MM.1S (cell line): Measurements from ENCODE around the gene PLPP7.

Source experiments
- DNase-seq: peaks from one replicate; pipeline ENCODE4 v3.0.0-alpha.2; 2015
- H2AFZ ChIP-seq: fragments of 300-600 bp; sonication (generic); 2 replicates; pipeline ENCODE4 v1.6.0; 2016; ENCODE audit warnings: antibody characterized with exemption, low read length
- H3F3A ChIP-seq: fragments of 300-600 bp; sonication (generic); 2 replicates; pipeline ENCODE4 v1.6.1; 2016; ENCODE audit warnings: mild to moderate bottlenecking, antibody characterized with exemption, low read length, moderate library complexity, mixed read lengths; ENCODE audit not compliant: insufficient read depth
- H3K27ac ChIP-seq: fragments of 300-600 bp; sonication (generic); 2 replicates; pipeline ENCODE4 v1.5.1; 2016; ENCODE audit warnings: mild to moderate bottlenecking, low read length
- H3K27me3 ChIP-seq: fragments of 300-600 bp; sonication (generic); replicated peaks from 2 replicates; pipeline ENCODE4 v1.6.0; 2016; ENCODE audit warnings: low read length; ENCODE audit not compliant: insufficient read depth
- H3K36me3 ChIP-seq: fragments of 300-600 bp; sonication (generic); replicated peaks from 2 replicates; pipeline ENCODE4 v1.6.1; 2016; ENCODE audit warnings: mild to moderate bottlenecking, low read length, mixed read lengths; ENCODE audit not compliant: insufficient read depth
- H3K4me1 ChIP-seq: fragments of 300-600 bp; sonication (generic); 2 replicates; pipeline ENCODE4 v1.6.1; 2016; ENCODE audit warnings: low read length, mixed read lengths
- H3K4me2 ChIP-seq: fragments of 300-600 bp; sonication (generic); 2 replicates; pipeline ENCODE4 v1.6.0; 2016; ENCODE audit warnings: low read depth, low read length
- H3K4me3 ChIP-seq: fragments of 300-600 bp; sonication (generic); 2 replicates; pipeline ENCODE4 v1.5.1; 2016; ENCODE audit warnings: low read length, mixed read lengths
- H3K79me2 ChIP-seq: fragments of 300-600 bp; sonication (generic); 2 replicates; pipeline ENCODE4 v1.6.1; 2016; ENCODE audit warnings: mixed run types, low read length, mixed read lengths
- H3K9ac ChIP-seq: fragments of 300-600 bp; sonication (generic); 2 replicates; pipeline ENCODE4 v1.6.1; 2016; ENCODE audit warnings: low read length, mixed read lengths
- H3K9me2 ChIP-seq: fragments of 300-600 bp; sonication (generic); replicated peaks from 2 replicates; pipeline ENCODE4 v1.6.1; 2016; ENCODE audit warnings: mild to moderate bottlenecking, low read length, mixed read lengths; ENCODE audit not compliant: insufficient read depth
- H3K9me3 ChIP-seq: fragments of 300-600 bp; sonication (generic); replicated peaks from 2 replicates; pipeline ENCODE4 v1.6.1; 2016; ENCODE audit warnings: mild to moderate bottlenecking, low read length, mixed read lengths; ENCODE audit not compliant: insufficient read depth
- H4K20me1 ChIP-seq: fragments of 300-600 bp; sonication (generic); 2 replicates; pipeline ENCODE4 v1.6.1; 2016; ENCODE audit warnings: mild to moderate bottlenecking, low read length, moderate library complexity, mixed read lengths; ENCODE audit not compliant: insufficient read depth
- CTCF ChIP-seq: fragments of 300-600 bp; sonication (generic); IDR thresholded peaks from 2 replicates; pipeline ENCODE4 v1.5.1; 2016; ENCODE audit warnings: antibody characterized with exemption, low read length, mixed read lengths
- EZH2 ChIP-seq: fragments of 300-600 bp; sonication (generic); optimal IDR thresholded peaks from 2 replicates; pipeline ENCODE3; 2017; ENCODE audit warnings: low read depth, mild to moderate bottlenecking, antibody characterized with exemption, low read length, mixed read lengths
- EZH2phosphoT487 ChIP-seq: fragments of 300-600 bp; sonication (generic); IDR thresholded peaks from 2 replicates; pipeline ENCODE4 v1.6.1; 2018; ENCODE audit warnings: antibody characterized with exemption, low read length

The PLPP7 gene

GRCh38 chr9:131254626-131255025 is 34.9 kb upstream of the PLPP7 start:
- Histone ChIP-seq H3K9me3 (no peaks in the 10 kb centered on the region), H3K4me3 (no peak overlapping the region), H3K4me2 (no peak overlapping the region; the same call in 1 of the 2 replicates), H3K36me3 (peaks cover 3% of the 10 kb centered on the region; the same call in 1 of the 2 replicates), H3K27me3 (no peaks in the 10 kb centered on the region), H3K4me1 (peaks cover 52% of the 10 kb centered on the region), H2AFZ (no peak overlapping the region), H3K27ac (peak overlapping the region; percentile 89; the same call in 1 of the 2 replicates), H3F3A (peaks cover 61% of the 10 kb centered on the region), H3K79me2 (peaks cover 21% of the 10 kb centered on the region), H3K9ac (no peak overlapping the region), H3K9me2 (no peaks in the 10 kb centered on the region), H4K20me1 (no peaks in the 10 kb centered on the region)
- no peak for DNase-seq
- TF ChIP-seq EZH2 (no peak), EZH2phosphoT487 (no peak), CTCF (no peak)

GRCh38 chr9:131255676-131256197 is 33.8 kb upstream of the PLPP7 start:
- no peak for DNase-seq
- peaks cover 33% of the 10 kb centered on the region for H3K79me2 ChIP-seq
- peak overlapping the region; percentile 85 for H3K4me2 ChIP-seq
- TF ChIP-seq CTCF (no peak), EZH2phosphoT487 (no peak), EZH2 (no peak)
- peak overlapping the region; percentile 8; the same call in 1 of the 2 replicates for H2AFZ ChIP-seq
- no peaks in the 10 kb centered on the region for H3K9me3 ChIP-seq
- peak overlapping the region; percentile 14; the same call in 1 of the 2 replicates for H3K4me3 ChIP-seq
- no peaks in the 10 kb centered on the region for H3K27me3 ChIP-seq
- H3K4me1 ChIP-seq: peaks cover 48% of the 10 kb centered on the region
- peaks cover 6% of the 10 kb centered on the region for H3K36me3 ChIP-seq
- peak overlapping the region; percentile 49 for H3K9ac ChIP-seq
- H4K20me1 ChIP-seq: no peaks in the 10 kb centered on the region
- H3K27ac ChIP-seq: peak overlapping the region; percentile 89
- H3F3A ChIP-seq: peaks cover 55% of the 10 kb centered on the region
- no peaks in the 10 kb centered on the region for H3K9me2 ChIP-seq

- no peak for TF ChIP-seq EZH2
- TF ChIP-seq EZH2phosphoT487: no peak
- TF ChIP-seq CTCF: no peak
- no peak for DNase-seq
- Histone ChIP-seq H3K9me3 (no peaks in the 10 kb centered on the region), H3K9me2 (no peaks in the 10 kb centered on the region), H3K79me2 (peaks cover 40% of the 10 kb centered on the region), H3K27ac (no peak overlapping the region; the same call in 1 of the 2 replicates), H3K4me1 (peaks cover 48% of the 10 kb centered on the region), H3K4me2 (no peak overlapping the region), H3K27me3 (no peaks in the 10 kb centered on the region), H2AFZ (no peak overlapping the region), H3K36me3 (peaks cover 10% of the 10 kb centered on the region), H4K20me1 (no peaks in the 10 kb centered on the region), H3F3A (peaks cover 60% of the 10 kb centered on the region), H3K9ac (no peak overlapping the region), H3K4me3 (no peak overlapping the region)
Measured at GRCh38 chr9:131257266-131258025, 32.1 kb upstream of the PLPP7 start.
